ENCODE measurements around the gene SEC31A. TPM values are rescaled to one million over a fixed set of nuclear protein-coding genes. Genes with fewer than 3 reads are reported as not detected.

The SEC31A gene
- total and polyA plus RNA-seq, 2 experiments from 2014 or later, result 226 to 306 TPM

DNA sequence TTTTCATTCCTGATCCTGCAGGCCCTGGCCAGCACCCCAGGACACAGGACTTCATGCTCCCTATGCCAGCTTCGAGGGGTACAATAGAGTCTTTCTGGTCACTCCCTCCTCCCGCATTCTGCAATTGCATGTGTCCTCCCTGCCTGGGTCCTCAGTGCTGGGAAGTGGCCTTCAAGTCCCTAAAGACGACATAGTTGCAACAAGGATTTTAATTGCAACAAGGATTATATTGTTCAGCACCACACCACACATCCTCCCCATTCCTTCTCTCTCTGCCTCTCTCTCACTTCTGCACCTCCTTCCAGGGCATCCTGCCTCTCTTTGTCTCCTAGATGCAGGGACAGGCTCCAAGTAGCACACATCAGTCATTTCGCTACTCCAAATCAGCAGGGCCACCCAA lies 117.9 kb downstream of the SEC31A start:
- Histone ChIP-seq H3K9me3 (ENCODE audit: low read depth) (no peaks in the 10 kb centered on the region), H2AFZ (no peak overlapping the region), H3K4me3 (no peak overlapping the region), H4K20me1 (ENCODE audit: insufficient read depth, poor library complexity, severe bottlenecking) (peaks cover 2% of the 10 kb centered on the region), H3K9me2 (replicated peaks; ENCODE audit: insufficient read depth) (no peaks in the 10 kb centered on the region), H3K36me3 (replicated peaks; ENCODE audit: insufficient read depth, low read depth) (no peaks in the 10 kb centered on the region), H3K27ac (no peak overlapping the region), H3K79me2 (no peaks in the 10 kb centered on the region), H3K4me1 (ENCODE audit: insufficient read depth) (peaks cover 7% of the 10 kb centered on the region), H3K27me3 (no peaks in the 10 kb centered on the region), H3K4me2 (no peak overlapping the region)
- TF ChIP-seq EZH2 (IDR thresholded peaks at IDR 0.05; ENCODE audit: borderline replicate concordance), result no peak
- no peak for TF ChIP-seq EZH2phosphoT487 (IDR thresholded peaks at IDR 0.05; ENCODE audit: low read depth, severe bottlenecking, unreplicated experiment)
- TF ChIP-seq, protein P1, sequence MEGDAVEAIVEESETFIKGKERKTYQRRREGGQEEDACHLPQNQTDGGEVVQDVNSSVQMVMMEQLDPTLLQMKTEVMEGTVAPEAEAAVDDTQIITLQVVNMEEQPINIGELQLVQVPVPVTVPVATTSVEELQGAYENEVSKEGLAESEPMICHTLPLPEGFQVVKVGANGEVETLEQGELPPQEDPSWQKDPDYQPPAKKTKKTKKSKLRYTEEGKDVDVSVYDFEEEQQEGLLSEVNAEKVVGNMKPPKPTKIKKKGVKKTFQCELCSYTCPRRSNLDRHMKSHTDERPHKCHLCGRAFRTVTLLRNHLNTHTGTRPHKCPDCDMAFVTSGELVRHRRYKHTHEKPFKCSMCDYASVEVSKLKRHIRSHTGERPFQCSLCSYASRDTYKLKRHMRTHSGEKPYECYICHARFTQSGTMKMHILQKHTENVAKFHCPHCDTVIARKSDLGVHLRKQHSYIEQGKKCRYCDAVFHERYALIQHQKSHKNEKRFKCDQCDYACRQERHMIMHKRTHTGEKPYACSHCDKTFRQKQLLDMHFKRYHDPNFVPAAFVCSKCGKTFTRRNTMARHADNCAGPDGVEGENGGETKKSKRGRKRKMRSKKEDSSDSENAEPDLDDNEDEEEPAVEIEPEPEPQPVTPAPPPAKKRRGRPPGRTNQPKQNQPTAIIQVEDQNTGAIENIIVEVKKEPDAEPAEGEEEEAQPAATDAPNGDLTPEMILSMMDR (IDR thresholded peaks at IDR 0.05; ENCODE audit: poor library complexity), result no peak
- DNase-seq (ENCODE audit: low spot score), result no peak
- 75% methylated on average over 4 of the region's 4 CpGs for WGBS (ENCODE audit: low lambda C conversion rate, missing lambda C conversion rate)

DNA sequence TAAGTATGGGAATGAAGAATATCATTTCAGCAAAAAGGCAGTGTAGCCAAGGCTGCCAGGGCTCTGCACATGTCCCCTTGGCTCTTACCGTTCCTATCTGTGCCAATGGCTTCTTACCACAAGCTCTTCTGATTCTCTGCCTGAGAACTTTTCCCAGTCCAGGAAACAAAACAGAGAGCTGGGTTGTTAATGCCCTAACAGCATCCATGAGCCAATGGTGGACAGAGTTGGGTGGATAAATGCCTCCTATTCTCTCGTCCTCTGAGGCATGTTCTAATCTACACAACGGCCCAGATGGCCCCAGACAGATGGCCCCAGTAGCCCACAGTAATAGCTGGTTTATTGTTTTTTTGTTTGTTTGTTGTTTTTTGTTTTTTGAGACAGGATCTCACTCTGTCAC lies 120.3 kb downstream of the SEC31A start:
- Histone ChIP-seq H3K9me3 (ENCODE audit: low read depth) (no peaks in the 10 kb centered on the region), H3K36me3 (replicated peaks; ENCODE audit: insufficient read depth, low read depth) (no peaks in the 10 kb centered on the region), H3K27me3 (no peaks in the 10 kb centered on the region), H2AFZ (no peak overlapping the region), H4K20me1 (ENCODE audit: insufficient read depth, poor library complexity, severe bottlenecking) (peaks cover 2% of the 10 kb centered on the region), H3K4me1 (ENCODE audit: insufficient read depth) (no peaks in the 10 kb centered on the region), H3K4me2 (no peak overlapping the region), H3K4me3 (no peak overlapping the region), H3K79me2 (no peaks in the 10 kb centered on the region), H3K27ac (no peak overlapping the region), H3K9me2 (replicated peaks; ENCODE audit: insufficient read depth) (no peaks in the 10 kb centered on the region)
- DNase-seq (ENCODE audit: low spot score), result no peak
- TF ChIP-seq EZH2 (IDR thresholded peaks at IDR 0.05; ENCODE audit: borderline replicate concordance) (no peak), EZH2phosphoT487 (IDR thresholded peaks at IDR 0.05; ENCODE audit: low read depth, severe bottlenecking, unreplicated experiment) (no peak)
- TF ChIP-seq, protein P1 (IDR thresholded peaks at IDR 0.05; ENCODE audit: poor library complexity), result no peak
- 82% methylated on average over 3 of the region's 3 CpGs for whole genome bisulfite sequencing (ENCODE audit: low lambda C conversion rate, missing lambda C conversion rate)

Other genes with a start within 250 kb of the SEC31A start
- 14.7 and 19.2 TPM in 2 replicates for gene SCD5, start 92.4 kb downstream of the SEC31A start, total RNA-seq
- gene SCD5, start 92.4 kb downstream of the SEC31A start, polyA plus RNA-seq, result 5.3 and 6.4 TPM in 2 replicates
- 12.5 and 14.0 TPM in 2 replicates for gene THAP9, start 9.6 kb upstream of the SEC31A start, total RNA-seq
- gene THAP9, start 9.6 kb upstream of the SEC31A start, polyA plus RNA-seq, result 1.5 and 2.1 TPM in 2 replicates
- 14.1 and 19.8 TPM in 2 replicates for gene LIN54, start 119.7 kb upstream of the SEC31A start, total RNA-seq
- gene LIN54, start 119.7 kb upstream of the SEC31A start, polyA plus RNA-seq, result 2.7 and 5.4 TPM in 2 replicates
- gene COPS4, start 144.0 kb upstream of the SEC31A start, total RNA-seq, result 56.7 and 59.8 TPM in 2 replicates
- 45.2 and 45.4 TPM in 2 replicates for gene COPS4, start 144.0 kb upstream of the SEC31A start, polyA plus RNA-seq
- 16.6 and 24.4 TPM in 2 replicates for gene PLAC8, start 223.6 kb upstream of the SEC31A start, total RNA-seq
- gene PLAC8, start 223.6 kb upstream of the SEC31A start, polyA plus RNA-seq, result 6.9 and 14.2 TPM in 2 replicates